Panc1 (cell line): ENCODE results near the gene DOK7. TPM values are rescaled to one million over a fixed set of nuclear protein-coding genes. Genes with fewer than 3 reads are reported as not detected.

Experiments
- ATAC-seq: fragments of 200-7000 bp; cut with Tn5 transposase; 2 replicates; pipeline ENCODE4 v1.9.1; 2020; ENCODE audit warnings: mild to moderate bottlenecking, moderate library complexity
- BruUV-seq: library from RNA; stranded (reverse); fragments of 400-500 nt; replicated peaks from 2 replicates; lab custom pipeline; 2021; lab: Mats Ljungman, UMichigan
- CTCF ChIA-PET: fragments of 300-600 bp; sonication (Branson Sonifier 250); formaldehyde crosslinking; loops from one replicate; lab custom pipeline; 2022; ENCODE audit warnings: antibody characterized with exemption; lab: Charles Lee
- POLR2A ChIA-PET: fragments of 300-600 bp; sonication (Branson Sonifier 250); formaldehyde crosslinking; loops from one replicate; lab custom pipeline; 2022; ENCODE audit warnings: antibody characterized with exemption; lab: Charles Lee
- DNase-seq: peaks from one replicate; pipeline ENCODE4 v3.0.0-alpha.2; 2010; ENCODE audit warnings: low read depth, low spot score
- H3K27ac ChIP-seq: 2 replicates; pipeline ENCODE4 v1.5.1; 2011; ENCODE audit warnings: mild to moderate bottlenecking, low read length, inconsistent platforms
- H3K27me3 ChIP-seq: fragments of 200-500 bp; sonication (Bioruptor generic); 2 replicates; pipeline ENCODE4 v1.6.0; 2014; ENCODE audit warnings: low read length, inconsistent platforms; ENCODE audit not compliant: control insufficient read depth, insufficient read depth
- H3K36me3 ChIP-seq: fragments of 200-500 bp; sonication (Bioruptor generic); 2 replicates; pipeline ENCODE4 v1.5.1; 2014; ENCODE audit warnings: inconsistent platforms, mild to moderate bottlenecking, low read length, moderate library complexity; ENCODE audit not compliant: control insufficient read depth, insufficient read depth
- H3K4me1 ChIP-seq: 2 replicates; pipeline ENCODE4 v1.5.1; 2011; ENCODE audit warnings: inconsistent platforms, mild to moderate bottlenecking, low read length, moderate library complexity; ENCODE audit not compliant: control insufficient read depth, insufficient read depth
- H3K4me3 ChIP-seq, 2 experiments: 2 replicates each; pipeline ENCODE4 v1.5.1; 2011 to 2012; ENCODE audit warnings: low read depth in 2 of 2, low read length in 2 of 2, mild to moderate bottlenecking in 2 of 2, inconsistent platforms in 1 of 2, moderate library complexity in 1 of 2
- H3K9me3 ChIP-seq: fragments of 200-500 bp; sonication (Bioruptor generic); 2 replicates; pipeline ENCODE4 v1.5.1; 2014; ENCODE audit warnings: low read depth, mild to moderate bottlenecking, inconsistent platforms, low read length, moderate library complexity; ENCODE audit not compliant: control insufficient read depth, insufficient read depth
- POLR2AphosphoS5 ChIP-seq: IDR thresholded peaks from 2 replicates; pipeline ENCODE4 v1.6.1; 2012; ENCODE audit warnings: mild to moderate bottlenecking, low read depth, low read length, moderate library complexity
- REST ChIP-seq, 2 experiments: IDR thresholded peaks; 2 replicates each; pipeline ENCODE4 v1.6.1; 2011 to 2012; ENCODE audit warnings: low read depth in 2 of 2, control low read depth in 1 of 2, low read length in 1 of 2, mild to moderate bottlenecking in 1 of 2, moderate library complexity in 1 of 2; ENCODE audit not compliant: insufficient read depth in 1 of 2
- SIN3A ChIP-seq: IDR thresholded peaks from 2 replicates; pipeline ENCODE4 v1.6.1; 2012; ENCODE audit warnings: low read depth, mild to moderate bottlenecking, low read length, moderate library complexity, borderline replicate concordance; ENCODE audit not compliant: insufficient read depth
- TCF7L2 ChIP-seq: IDR thresholded peaks from 2 replicates; pipeline ENCODE4 v1.6.1; 2011; ENCODE audit warnings: mild to moderate bottlenecking, low read depth, low read length, inconsistent platforms
- in situ Hi-C: cut with HindIII; loops from 2 replicates; pipeline ENCODE4 v1.10.0; 2016; ENCODE audit warnings: low sequenced_read_pairs, low pct_unique_long_range_greater_than_20kb
- intact Hi-C: fragments of 100-400 bp; cut with micrococcal nuclease; formaldehyde crosslinking; loops from one replicate; pipeline ENCODE4 v1.10.0; 2022; ENCODE audit not compliant: unreplicated experiment
- total RNA-seq: library from RNA; stranded (reverse); gene quantifications from one replicate; pipeline ENCODE4 v1.2.1, GENCODE V29; 2021; ENCODE audit not compliant: unreplicated experiment
- TF ChIP-seq, protein P1 (sequence below): fragments of 450-650 bp; IDR thresholded peaks from 2 replicates; pipeline ENCODE4 v1.5.1; 2017; ENCODE audit warnings: mild to moderate bottlenecking

Gene DOK7
- total RNA-seq, 1 experiment from 2014 or later, result 2.4 TPM

DNA sequence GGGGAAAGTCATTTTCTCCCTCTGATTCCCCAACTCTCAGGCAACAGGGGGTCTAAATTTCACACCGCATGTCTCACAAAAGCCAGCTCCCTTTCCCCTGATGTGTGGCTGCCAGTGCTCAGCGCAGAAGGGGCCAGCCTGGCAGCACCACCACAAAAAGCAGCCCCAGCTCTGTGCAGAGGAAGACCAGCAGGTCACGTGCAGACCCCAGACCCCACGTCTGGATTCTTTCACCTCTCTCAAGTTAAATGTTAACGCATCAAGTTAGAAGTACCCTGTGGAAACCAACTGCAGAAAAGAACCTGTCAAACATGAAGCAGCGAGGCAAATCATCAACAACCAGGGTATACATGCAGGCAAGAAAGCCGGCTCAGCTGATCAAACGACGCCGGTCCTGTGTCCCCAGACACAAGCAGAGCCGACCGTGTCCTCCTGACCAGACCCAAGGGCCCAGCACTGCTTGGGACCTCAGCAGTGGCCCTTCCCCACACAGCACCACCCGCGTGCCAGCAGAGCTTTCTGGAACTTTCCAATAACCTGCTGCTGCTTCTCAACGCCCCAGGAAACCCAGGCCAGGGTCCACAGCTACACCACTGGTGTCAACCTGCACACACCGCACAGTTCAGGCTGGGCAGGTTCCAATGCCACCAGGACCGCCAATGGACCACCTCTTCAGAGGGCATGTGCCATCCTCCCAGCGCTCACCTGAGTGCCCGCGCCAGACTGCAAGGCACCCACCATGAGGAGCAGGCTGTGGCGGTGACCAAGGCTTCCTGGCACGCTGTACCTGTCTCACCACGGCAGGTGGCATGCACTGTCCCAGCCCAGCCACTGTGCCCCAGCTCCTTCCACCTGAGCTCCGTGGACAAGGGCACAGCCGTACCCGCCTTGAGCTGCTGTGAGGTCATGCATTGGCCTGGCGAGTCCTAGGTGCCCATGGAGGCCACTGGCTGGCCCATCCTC, 65.1 kb downstream of the DOK7 start:
- H3K36me3 ChIP-seq, result no peaks in the 10 kb centered on the region; the same call in 1 of the 2 replicates
- no peaks in the 10 kb centered on the region; the same call in 1 of the 2 replicates for H3K4me1 ChIP-seq
- H3K27ac ChIP-seq, result no peak overlapping the region
- H3K4me3 ChIP-seq, result no peak overlapping the region
- ChIA-PET POLR2A (no interaction called here), CTCF (no interaction called here)
- no peak for DNase-seq
- H3K27me3 ChIP-seq, result no peaks in the 10 kb centered on the region
- no peaks in the 10 kb centered on the region for H3K9me3 ChIP-seq
- BruUV-seq, result no TSS peak
- in situ Hi-C loops (no loop called here), intact Hi-C loops (no loop called here)
- TF ChIP-seq SIN3A (no peak), REST (IDR thresholded peaks at IDR 0.05; ENCODE audit: insufficient read depth in 1 of 2, low read depth in 2 of 2, low read length in 1 of 2) (no peak)
- TF ChIP-seq, protein P1, sequence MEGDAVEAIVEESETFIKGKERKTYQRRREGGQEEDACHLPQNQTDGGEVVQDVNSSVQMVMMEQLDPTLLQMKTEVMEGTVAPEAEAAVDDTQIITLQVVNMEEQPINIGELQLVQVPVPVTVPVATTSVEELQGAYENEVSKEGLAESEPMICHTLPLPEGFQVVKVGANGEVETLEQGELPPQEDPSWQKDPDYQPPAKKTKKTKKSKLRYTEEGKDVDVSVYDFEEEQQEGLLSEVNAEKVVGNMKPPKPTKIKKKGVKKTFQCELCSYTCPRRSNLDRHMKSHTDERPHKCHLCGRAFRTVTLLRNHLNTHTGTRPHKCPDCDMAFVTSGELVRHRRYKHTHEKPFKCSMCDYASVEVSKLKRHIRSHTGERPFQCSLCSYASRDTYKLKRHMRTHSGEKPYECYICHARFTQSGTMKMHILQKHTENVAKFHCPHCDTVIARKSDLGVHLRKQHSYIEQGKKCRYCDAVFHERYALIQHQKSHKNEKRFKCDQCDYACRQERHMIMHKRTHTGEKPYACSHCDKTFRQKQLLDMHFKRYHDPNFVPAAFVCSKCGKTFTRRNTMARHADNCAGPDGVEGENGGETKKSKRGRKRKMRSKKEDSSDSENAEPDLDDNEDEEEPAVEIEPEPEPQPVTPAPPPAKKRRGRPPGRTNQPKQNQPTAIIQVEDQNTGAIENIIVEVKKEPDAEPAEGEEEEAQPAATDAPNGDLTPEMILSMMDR, result no peak
- no peak for ATAC-seq

DNA sequence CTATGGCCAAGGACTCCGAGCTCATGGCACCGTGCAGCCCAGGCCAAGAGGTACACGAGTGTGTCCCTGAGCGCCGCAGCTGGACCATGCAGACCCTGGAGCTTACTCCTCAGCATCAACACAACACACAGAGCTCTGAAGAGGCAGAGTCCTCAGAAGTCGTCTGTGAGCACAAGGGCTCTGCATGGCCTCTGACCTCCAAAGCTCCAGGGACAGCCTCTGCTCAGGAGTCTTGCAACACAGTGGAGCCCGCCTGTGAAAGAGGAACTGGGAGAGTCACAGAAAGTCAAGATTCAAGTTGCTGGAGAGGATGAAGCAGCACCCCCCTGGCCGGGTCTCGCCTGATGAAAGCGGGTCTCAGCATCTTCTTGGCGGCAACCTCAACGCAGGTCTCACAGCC, 66.3 kb downstream of the DOK7 start:
- intact Hi-C loops, result no loop called here
- in situ Hi-C loops, result no loop called here
- Histone ChIP-seq H3K9me3 (no peaks in the 10 kb centered on the region), H3K36me3 (no peaks in the 10 kb centered on the region; the same call in 1 of the 2 replicates), H3K27ac (no peak overlapping the region), H3K4me3 (no peak overlapping the region), H3K27me3 (no peaks in the 10 kb centered on the region), H3K4me1 (no peaks in the 10 kb centered on the region; the same call in 1 of the 2 replicates)
- TF ChIP-seq SIN3A, result no peak
- TF ChIP-seq REST (IDR thresholded peaks at IDR 0.05; ENCODE audit: insufficient read depth in 1 of 2, low read depth in 2 of 2, low read length in 1 of 2), result no peak
- TF ChIP-seq, protein P1, result no peak
- no peak for TF ChIP-seq POLR2AphosphoS5
- TF ChIP-seq TCF7L2, result no peak
- POLR2A ChIA-PET, result no interaction called here
- DNase-seq (no peak), ATAC-seq (no peak)
- no TSS peak for BruUV-seq
- CTCF ChIA-PET, result no interaction called here
